Liver (tissue), 9 donors: ENCODE data around the gene ZSCAN31. TPM values are rescaled to one million over a fixed set of nuclear protein-coding genes. Genes with fewer than 3 reads are reported as not detected.

Experiments used
- DNase-seq: peaks from one replicate; pipeline ENCODE4 v3.0.0-alpha.2; 2017; ENCODE audit warnings: low spot score
- H3K27ac ChIP-seq, 2 donors: one replicate each; pipeline ENCODE4 v1.7.0; 2013; ENCODE audit warnings: inconsistent platforms in 2 of 2, low read length in 2 of 2, control low read depth in 1 of 2, low read depth in 1 of 2, mild to moderate bottlenecking in 1 of 2
- H3K27me3 ChIP-seq, 4 donors: one replicate each; pipeline versions ENCODE4 v1.6.1 to v1.7.0; 2013; ENCODE audit warnings: low read length in 3 of 4, inconsistent platforms in 1 of 4, mild to moderate bottlenecking in 1 of 4, moderate library complexity in 1 of 4; ENCODE audit not compliant: control insufficient read depth in 4 of 4, insufficient read depth in 4 of 4
- H3K36me3 ChIP-seq, 4 donors: one replicate each; pipeline versions ENCODE4 v1.6.1 to v1.7.0; 2013; ENCODE audit warnings: low read length in 3 of 4, mild to moderate bottlenecking in 3 of 4, low read depth in 1 of 4, moderate library complexity in 1 of 4; ENCODE audit not compliant: control insufficient read depth in 4 of 4, insufficient read depth in 3 of 4
- H3K4me1 ChIP-seq, 4 donors: one replicate each; pipeline versions ENCODE4 v1.6.1 to v1.7.0; 2013; ENCODE audit warnings: low read length in 3 of 4, mild to moderate bottlenecking in 3 of 4, moderate library complexity in 1 of 4; ENCODE audit not compliant: control insufficient read depth in 4 of 4, insufficient read depth in 4 of 4
- H3K4me3 ChIP-seq, 3 donors: one replicate each; pipeline versions ENCODE4 v1.6.1 to v1.7.0; 2013; ENCODE audit warnings: low read length in 3 of 3, control low read depth in 1 of 3, low read depth in 1 of 3, mild to moderate bottlenecking in 1 of 3
- H3K9ac ChIP-seq, 2 donors: one replicate each; pipeline ENCODE4 v1.7.0; 2013; ENCODE audit warnings: low read length in 2 of 2, mild to moderate bottlenecking in 2 of 2, moderate library complexity in 2 of 2, control low read depth in 1 of 2, low read depth in 1 of 2
- H3K9me3 ChIP-seq, 4 donors: one replicate each; pipeline versions ENCODE4 v1.6.1 to v1.7.0; 2013; ENCODE audit warnings: low read length in 3 of 4; ENCODE audit not compliant: control insufficient read depth in 4 of 4
- ATF3 ChIP-seq: IDR thresholded peaks from 2 replicates; pipeline ENCODE4 v1.6.1; 2016; ENCODE audit warnings: antibody characterized with exemption
- CTCF ChIP-seq: fragments of 150-350 bp; IDR thresholded peaks from 2 replicates; pipeline ENCODE4 v1.5.1; 2017; ENCODE audit warnings: improper control_type of control experiment, low read depth, low read length; ENCODE audit not compliant: missing input control
- EGR1 ChIP-seq, 2 donors: IDR thresholded peaks; 2 replicates each; pipeline ENCODE4 v1.6.1; 2016 to 2018; ENCODE audit warnings: antibody characterized with exemption in 2 of 2, low read depth in 2 of 2
- FOXA1 ChIP-seq: IDR thresholded peaks from 2 replicates; pipeline ENCODE4 v1.6.1; 2016; ENCODE audit warnings: antibody characterized with exemption
- FOXA2 ChIP-seq: IDR thresholded peaks from 2 replicates; pipeline ENCODE4 v1.6.1; 2016; ENCODE audit warnings: antibody characterized with exemption
- GABPA ChIP-seq, 2 donors: IDR thresholded peaks in 1 of 2; conservative IDR thresholded peaks in 1 of 2; 2 replicates each; pipeline ENCODE4 v1.6.1; 2016; ENCODE audit warnings: antibody characterized with exemption in 2 of 2, mild to moderate bottlenecking in 1 of 2, moderate library complexity in 1 of 2
- HNF4A ChIP-seq, 2 donors: conservative IDR thresholded peaks; 2 replicates each; pipeline ENCODE4 v1.6.1; 2016; ENCODE audit warnings: antibody characterized with exemption in 2 of 2, mild to moderate bottlenecking in 2 of 2
- HNF4G ChIP-seq: IDR thresholded peaks from 2 replicates; pipeline ENCODE4 v1.6.1; 2016; ENCODE audit warnings: antibody characterized with exemption
- JUND ChIP-seq, 2 donors: IDR thresholded peaks; 2 replicates each; pipeline ENCODE4 v1.6.1; 2016; ENCODE audit warnings: antibody characterized with exemption in 2 of 2
- MAX ChIP-seq: IDR thresholded peaks from 2 replicates; pipeline ENCODE4 v1.6.1; 2016; ENCODE audit warnings: antibody characterized with exemption
- NR2F2 ChIP-seq: IDR thresholded peaks from 2 replicates; pipeline ENCODE4 v1.6.1; 2016; ENCODE audit warnings: antibody characterized with exemption
- RAD21 ChIP-seq, 2 donors: IDR thresholded peaks; 2 replicates each; pipeline ENCODE4 v1.6.1; 2016; ENCODE audit warnings: antibody characterized with exemption in 2 of 2, mild to moderate bottlenecking in 2 of 2
- REST ChIP-seq: IDR thresholded peaks from 2 replicates; pipeline ENCODE4 v1.6.1; 2016; ENCODE audit warnings: antibody characterized with exemption, mild to moderate bottlenecking
- RXRA ChIP-seq, 2 donors: IDR thresholded peaks; 2 replicates each; pipeline ENCODE4 v1.6.1; 2017 to 2018; ENCODE audit warnings: antibody characterized with exemption in 2 of 2, mild to moderate bottlenecking in 1 of 2
- TAF1 ChIP-seq: conservative IDR thresholded peaks from 2 replicates; pipeline ENCODE4 v1.6.1; 2016; ENCODE audit warnings: antibody characterized with exemption, mild to moderate bottlenecking
- YY1 ChIP-seq: IDR thresholded peaks from 2 replicates; pipeline ENCODE4 v1.6.1; 2016; ENCODE audit warnings: antibody characterized with exemption, mild to moderate bottlenecking
- ZBTB33 ChIP-seq: IDR thresholded peaks from 2 replicates; pipeline ENCODE4 v1.6.1; 2016; ENCODE audit warnings: antibody characterized with exemption
- WGBS: extraction: QIAGEN DNeasy Blood & Tissue Kit; methylation state at CpG from one replicate; pipeline ENCODE4 v1.1.7; 2013; 5-methylcytosine and 5-hydroxymethylcytosine counted together
- polyA plus RNA-seq, 2 donors: library from polyadenylated mRNA; stranded (reverse) in 1 of 2; unstranded in 1 of 2; fragments of 200-250 nt in 1 of 2; fragments of >200 nt in 1 of 2; fragmentation: Nextera tagmentation in 1 of 2; extraction: Ambion mirVana in 1 of 2; gene quantifications; one replicate each; pipeline versions ENCODE4 v1.2.1 to v1.2.3, GENCODE V29; 2013 to 2015
- total RNA-seq, 2 donors: library from RNA; depleted of rRNA; stranded (reverse); fragments of >200 nt; gene quantifications; one replicate each; pipeline ENCODE4 v1.2.3, GENCODE V29; 2014
- donor health status: healthy.
- donor health status: healthy.
- donor health status: healthy.
- donor health status: healthy.
- donor health status: healthy.

Gene ZSCAN31
- total RNA-seq (10 to 100 TPM in 1 of 2 donors, 1 to 10 TPM in 1; 3.9 to 10.2 TPM), polyA plus RNA-seq (1 to 10 TPM; 3.3 to 3.4 TPM)

GRCh38 chr6:28335564-28336283 lies at the start of gene ZSCAN31:
ZSCAN31 (minus strand) TSS chr6:28336148; CDS start chr6:28329683, 6,465 bp downstream.
- Histone ChIP-seq H3K36me3 (no peaks in the 10 kb centered on the region), H3K9me3 (no peaks in the 10 kb centered on the region), H3K9ac (peak within 1 kb of the TSS; percentile 87 to 98), H3K27me3 (no peaks in the 10 kb centered on the region), H3K27ac (peak within 1 kb of the TSS; percentile 92 to 97), H3K4me3 (peak within 1 kb of the TSS; percentile 68 to 87 (median 86)), H3K4me1 (peaks cover 1 to 14% (median 4%) of the 10 kb centered on the region in 4 donors)
- TF ChIP-seq FOXA2 (peak; percentile 5), ATF3 (no peak), NR2F2 (peak; percentile 54), HNF4G (no peak), EGR1 (IDR thresholded peaks at IDR 0.05; ENCODE audit: low read depth in 2 of 2) (peak in 1 of 2 donors; percentile 7), JUND (IDR thresholded peaks at IDR 0.05) (peak; percentile 94 to 98), FOXA1 (peak; percentile 13), CTCF (no peak), YY1 (peak; percentile 84), HNF4A (conservative IDR thresholded peaks at IDR 0.05) (no peak), MAX (no peak), ZBTB33 (peak; percentile 3), RAD21 (IDR thresholded peaks at IDR 0.05) (peak; percentile 1 to 3), RXRA (IDR thresholded peaks at IDR 0.05) (peak; percentile 12 to 25), TAF1 (peak; percentile 97), REST (peak; percentile 94), GABPA (IDR thresholded peaks at IDR 0.05 in 1 of 2, conservative IDR thresholded peaks at IDR 0.05 in 1 of 2) (peak; percentile 67 to 85)
- peak; percentile 90 for DNase-seq
- WGBS, result under 1% methylated on average over 35 of the region's 35 CpGs
